Measurements from ENCODE around the gene PATE3. TPM values are rescaled to one million over a fixed set of nuclear protein-coding genes. Genes with fewer than 3 reads are reported as not detected.

Gene PATE3
- total RNA-seq, 1 donor from 2014 or later: not detected

DNA sequence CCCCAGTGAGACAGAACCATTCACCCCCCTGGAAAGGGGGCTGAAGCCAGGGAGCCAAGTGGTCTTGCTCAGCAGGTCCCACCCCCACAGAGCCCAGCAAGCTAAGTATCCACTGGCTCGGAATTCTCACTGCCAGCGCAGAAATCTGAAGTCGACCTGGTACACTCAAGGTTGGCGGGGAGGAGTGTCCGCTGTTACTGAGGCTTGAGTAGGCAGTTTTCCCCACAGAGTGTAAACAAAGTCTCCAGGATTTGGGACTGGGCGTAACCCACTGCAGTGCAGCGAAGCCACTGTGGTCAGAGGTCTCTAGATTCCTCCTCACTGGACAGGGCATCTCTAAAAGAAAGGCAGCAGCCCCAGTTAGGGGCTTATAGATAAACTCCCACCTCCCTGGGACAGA, 31.9 kb upstream of the PATE3 start:
- Histone ChIP-seq H3K36me3 (no peaks in the 10 kb centered on the region), H3K9me3 (replicated peaks) (peaks cover 33% of the 10 kb centered on the region), H3K4me1 (no peaks in the 10 kb centered on the region), H3K4me3 (no peak overlapping the region), H3K27me3 (ENCODE audit: low read depth) (no peaks in the 10 kb centered on the region), H3K27ac (replicated peaks) (no peak overlapping the region)
- no peak for DNase-seq
- intact Hi-C loops (cut with micrococcal nuclease): no loop called here
- TF ChIP-seq, protein P1, sequence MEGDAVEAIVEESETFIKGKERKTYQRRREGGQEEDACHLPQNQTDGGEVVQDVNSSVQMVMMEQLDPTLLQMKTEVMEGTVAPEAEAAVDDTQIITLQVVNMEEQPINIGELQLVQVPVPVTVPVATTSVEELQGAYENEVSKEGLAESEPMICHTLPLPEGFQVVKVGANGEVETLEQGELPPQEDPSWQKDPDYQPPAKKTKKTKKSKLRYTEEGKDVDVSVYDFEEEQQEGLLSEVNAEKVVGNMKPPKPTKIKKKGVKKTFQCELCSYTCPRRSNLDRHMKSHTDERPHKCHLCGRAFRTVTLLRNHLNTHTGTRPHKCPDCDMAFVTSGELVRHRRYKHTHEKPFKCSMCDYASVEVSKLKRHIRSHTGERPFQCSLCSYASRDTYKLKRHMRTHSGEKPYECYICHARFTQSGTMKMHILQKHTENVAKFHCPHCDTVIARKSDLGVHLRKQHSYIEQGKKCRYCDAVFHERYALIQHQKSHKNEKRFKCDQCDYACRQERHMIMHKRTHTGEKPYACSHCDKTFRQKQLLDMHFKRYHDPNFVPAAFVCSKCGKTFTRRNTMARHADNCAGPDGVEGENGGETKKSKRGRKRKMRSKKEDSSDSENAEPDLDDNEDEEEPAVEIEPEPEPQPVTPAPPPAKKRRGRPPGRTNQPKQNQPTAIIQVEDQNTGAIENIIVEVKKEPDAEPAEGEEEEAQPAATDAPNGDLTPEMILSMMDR (IDR thresholded peaks at IDR 0.05; ENCODE audit: borderline replicate concordance): no peak

DNA sequence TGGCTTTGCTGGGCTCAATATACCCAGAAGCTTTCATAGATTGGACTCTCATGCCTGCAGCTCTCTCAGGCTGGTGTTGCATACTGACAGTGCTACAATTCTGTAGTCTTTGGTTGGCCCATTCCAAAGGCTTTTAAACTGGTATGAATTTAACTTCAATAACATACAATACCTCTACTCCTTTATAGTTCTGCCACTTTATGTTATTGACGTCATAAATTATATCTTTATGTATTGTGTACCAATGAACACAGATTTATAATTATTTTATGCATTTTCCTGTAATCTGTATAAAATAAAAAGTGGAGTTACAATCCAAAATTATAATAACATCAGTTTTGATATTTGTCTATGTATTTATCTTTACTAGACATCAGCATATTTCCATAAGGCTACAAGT, 25.5 kb upstream of the PATE3 start:
- no peak for DNase-seq
- Histone ChIP-seq H3K27me3 (ENCODE audit: low read depth) (no peaks in the 10 kb centered on the region), H3K4me3 (no peak overlapping the region), H3K4me1 (no peaks in the 10 kb centered on the region), H3K27ac (replicated peaks) (no peak overlapping the region), H3K36me3 (no peaks in the 10 kb centered on the region), H3K9me3 (replicated peaks) (peaks cover 21% of the 10 kb centered on the region)
- intact Hi-C loops (cut with micrococcal nuclease): no loop called here
- TF ChIP-seq, protein P1 (IDR thresholded peaks at IDR 0.05; ENCODE audit: borderline replicate concordance): no peak

DNA sequence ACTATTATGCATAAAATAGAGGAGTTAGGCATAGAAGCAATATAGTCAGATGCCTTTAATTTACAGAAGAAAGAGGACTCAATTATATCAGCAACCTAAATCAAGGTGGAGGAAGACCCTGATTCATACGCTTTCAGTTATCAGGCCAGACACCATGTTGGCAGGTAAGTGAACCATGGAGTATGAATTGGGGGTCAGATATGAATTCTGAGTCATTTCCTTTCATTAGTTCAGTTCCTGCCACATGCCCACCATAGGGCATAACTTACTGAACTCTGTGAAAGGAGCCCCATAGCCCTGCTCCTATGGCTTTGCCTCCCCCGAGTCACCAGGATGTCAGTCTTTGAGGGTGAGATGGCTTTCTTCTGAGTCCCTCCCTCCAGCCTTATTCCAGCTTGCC, 24.4 kb upstream of the PATE3 start:
- Histone ChIP-seq H3K36me3 (no peaks in the 10 kb centered on the region), H3K9me3 (replicated peaks) (peaks cover 11% of the 10 kb centered on the region), H3K27me3 (ENCODE audit: low read depth) (no peaks in the 10 kb centered on the region), H3K27ac (replicated peaks) (no peak overlapping the region), H3K4me1 (no peaks in the 10 kb centered on the region), H3K4me3 (no peak overlapping the region)
- TF ChIP-seq, protein P1 (IDR thresholded peaks at IDR 0.05; ENCODE audit: borderline replicate concordance): no peak
- intact Hi-C loops (cut with micrococcal nuclease): no loop called here
- DNase-seq: no peak

DNA sequence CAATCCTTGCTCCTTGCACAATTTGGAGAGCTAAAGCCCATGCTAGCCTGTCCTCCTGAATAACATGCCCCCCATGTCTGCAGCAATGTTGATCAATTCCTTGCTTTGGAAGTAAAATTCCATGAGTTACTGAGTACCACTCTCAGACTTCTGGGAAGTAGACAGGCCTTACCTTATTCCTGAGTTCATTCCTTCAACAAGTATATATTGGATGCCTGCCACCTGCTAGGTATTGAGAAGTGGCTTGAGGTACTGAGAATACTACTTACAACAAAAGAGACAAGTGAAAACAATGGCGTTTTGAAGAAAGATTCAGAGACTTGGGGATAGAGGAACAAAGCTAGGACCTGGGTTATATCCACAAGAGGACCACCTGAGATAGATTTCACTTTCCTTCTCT, 21.7 kb upstream of the PATE3 start:
- Histone ChIP-seq H3K9me3 (replicated peaks) (no peaks in the 10 kb centered on the region), H3K36me3 (no peaks in the 10 kb centered on the region), H3K4me3 (no peak overlapping the region), H3K27me3 (ENCODE audit: low read depth) (no peaks in the 10 kb centered on the region), H3K4me1 (no peaks in the 10 kb centered on the region), H3K27ac (replicated peaks) (no peak overlapping the region)
- intact Hi-C loops (cut with micrococcal nuclease): no loop called here
- TF ChIP-seq, protein P1 (IDR thresholded peaks at IDR 0.05; ENCODE audit: borderline replicate concordance): no peak
- no peak for DNase-seq

DNA sequence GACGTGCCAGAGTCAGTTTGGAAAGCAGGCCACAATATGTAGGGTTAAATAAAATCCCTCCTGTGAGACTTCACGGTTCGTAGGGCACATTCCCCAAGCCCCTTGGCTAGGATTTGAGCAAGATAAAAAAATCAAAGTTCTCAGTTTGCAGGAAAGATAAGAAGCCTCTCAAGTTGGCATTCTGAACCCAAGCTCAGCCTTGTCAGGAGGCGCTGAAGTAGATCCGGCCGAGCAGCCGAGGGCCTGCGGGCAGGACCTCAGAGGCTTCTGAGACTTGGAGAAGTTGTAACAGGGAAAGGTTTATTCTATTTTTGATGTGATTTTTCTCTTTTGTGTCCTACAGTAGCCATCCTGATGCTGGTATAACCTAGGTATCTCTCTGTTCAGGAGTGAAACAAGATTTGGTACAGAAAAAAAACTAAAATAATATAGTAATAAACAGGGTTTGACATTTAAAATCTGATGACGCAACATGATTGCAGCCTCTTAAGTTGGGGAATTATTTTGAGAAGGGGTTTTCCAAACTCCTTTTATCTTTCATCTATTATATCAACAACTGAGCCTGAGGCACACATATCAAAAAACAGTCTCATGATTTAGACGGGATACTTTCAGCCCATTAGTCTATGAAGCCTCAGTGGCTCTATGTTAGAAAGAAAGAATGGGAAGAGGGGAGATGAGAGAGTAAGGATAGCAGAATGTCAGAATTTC, 19.4 kb upstream of the PATE3 start:
- Histone ChIP-seq H3K27me3 (ENCODE audit: low read depth) (no peaks in the 10 kb centered on the region), H3K4me1 (peaks cover 4% of the 10 kb centered on the region), H3K36me3 (no peaks in the 10 kb centered on the region), H3K9me3 (replicated peaks) (no peaks in the 10 kb centered on the region), H3K4me3 (no peak overlapping the region), H3K27ac (replicated peaks) (no peak overlapping the region)
- TF ChIP-seq, protein P1 (IDR thresholded peaks at IDR 0.05; ENCODE audit: borderline replicate concordance): no peak
- DNase-seq: no peak
- intact Hi-C loops (cut with micrococcal nuclease): no loop called here

Measured in left ventricle myocardium inferior (tissue), 1 donor.